NCI-H146 treated with DMSO at 0.1 percent for 48 hours (cell line): ENCODE data around the gene GLB1L2.
"Not testable (repeated sequence)": the region's sequence is repeated elsewhere in the genome, so short reads cannot be mapped to it uniquely, and the experiment has no call there.

Source experiments
- DNase-seq: peaks from one replicate; lab custom pipeline; 2025; ENCODE audit not compliant: unreplicated experiment; lab: John Stamatoyannopoulos, UW

The GLB1L2 gene, protein sequence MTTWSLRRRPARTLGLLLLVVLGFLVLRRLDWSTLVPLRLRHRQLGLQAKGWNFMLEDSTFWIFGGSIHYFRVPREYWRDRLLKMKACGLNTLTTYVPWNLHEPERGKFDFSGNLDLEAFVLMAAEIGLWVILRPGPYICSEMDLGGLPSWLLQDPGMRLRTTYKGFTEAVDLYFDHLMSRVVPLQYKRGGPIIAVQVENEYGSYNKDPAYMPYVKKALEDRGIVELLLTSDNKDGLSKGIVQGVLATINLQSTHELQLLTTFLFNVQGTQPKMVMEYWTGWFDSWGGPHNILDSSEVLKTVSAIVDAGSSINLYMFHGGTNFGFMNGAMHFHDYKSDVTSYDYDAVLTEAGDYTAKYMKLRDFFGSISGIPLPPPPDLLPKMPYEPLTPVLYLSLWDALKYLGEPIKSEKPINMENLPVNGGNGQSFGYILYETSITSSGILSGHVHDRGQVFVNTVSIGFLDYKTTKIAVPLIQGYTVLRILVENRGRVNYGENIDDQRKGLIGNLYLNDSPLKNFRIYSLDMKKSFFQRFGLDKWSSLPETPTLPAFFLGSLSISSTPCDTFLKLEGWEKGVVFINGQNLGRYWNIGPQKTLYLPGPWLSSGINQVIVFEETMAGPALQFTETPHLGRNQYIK

DNA sequence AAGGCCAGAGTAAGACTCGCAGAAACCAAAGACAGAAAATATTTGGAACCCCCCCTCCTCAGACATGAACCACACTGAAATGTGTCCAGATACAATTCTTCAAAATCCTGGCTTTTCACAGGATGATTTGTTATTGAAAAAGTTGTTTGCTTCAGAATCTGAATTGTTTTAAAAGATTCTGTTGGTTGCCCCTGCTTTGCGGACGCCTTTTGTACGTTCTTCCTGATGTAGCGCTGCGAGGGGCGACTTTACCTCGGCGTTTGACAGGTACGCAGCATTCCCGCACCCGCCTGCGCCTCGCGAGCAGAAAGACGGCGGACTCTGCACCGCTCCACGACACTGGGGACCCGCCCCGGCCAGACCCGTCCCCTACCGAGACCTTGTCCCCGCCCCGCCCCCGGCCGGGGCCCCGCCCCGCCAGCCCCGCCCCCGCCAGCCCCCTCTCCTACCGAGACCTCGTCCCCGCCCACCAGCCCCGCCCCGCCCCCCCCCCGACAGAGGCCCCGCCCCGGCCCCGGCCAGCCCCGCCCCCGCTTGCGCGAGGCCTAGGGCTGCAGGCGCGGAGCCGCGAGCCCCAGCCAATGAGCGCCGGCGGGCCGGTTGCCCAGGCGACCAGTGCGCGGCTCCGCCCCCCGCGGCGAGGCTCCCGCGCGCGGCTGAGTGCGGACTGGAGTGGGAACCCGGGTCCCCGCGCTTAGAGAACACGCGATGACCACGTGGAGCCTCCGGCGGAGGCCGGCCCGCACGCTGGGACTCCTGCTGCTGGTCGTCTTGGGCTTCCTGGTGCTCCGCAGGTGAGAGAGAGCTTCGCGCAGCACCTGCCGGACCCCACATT, at the start of gene GLB1L2:
GLB1L2 (plus strand) TSS at position 635 of the 835 bp plus-strand sequence; CDS start at position 709, 74 bp downstream.
- DNase-seq: peak; percentile 48

DNA sequence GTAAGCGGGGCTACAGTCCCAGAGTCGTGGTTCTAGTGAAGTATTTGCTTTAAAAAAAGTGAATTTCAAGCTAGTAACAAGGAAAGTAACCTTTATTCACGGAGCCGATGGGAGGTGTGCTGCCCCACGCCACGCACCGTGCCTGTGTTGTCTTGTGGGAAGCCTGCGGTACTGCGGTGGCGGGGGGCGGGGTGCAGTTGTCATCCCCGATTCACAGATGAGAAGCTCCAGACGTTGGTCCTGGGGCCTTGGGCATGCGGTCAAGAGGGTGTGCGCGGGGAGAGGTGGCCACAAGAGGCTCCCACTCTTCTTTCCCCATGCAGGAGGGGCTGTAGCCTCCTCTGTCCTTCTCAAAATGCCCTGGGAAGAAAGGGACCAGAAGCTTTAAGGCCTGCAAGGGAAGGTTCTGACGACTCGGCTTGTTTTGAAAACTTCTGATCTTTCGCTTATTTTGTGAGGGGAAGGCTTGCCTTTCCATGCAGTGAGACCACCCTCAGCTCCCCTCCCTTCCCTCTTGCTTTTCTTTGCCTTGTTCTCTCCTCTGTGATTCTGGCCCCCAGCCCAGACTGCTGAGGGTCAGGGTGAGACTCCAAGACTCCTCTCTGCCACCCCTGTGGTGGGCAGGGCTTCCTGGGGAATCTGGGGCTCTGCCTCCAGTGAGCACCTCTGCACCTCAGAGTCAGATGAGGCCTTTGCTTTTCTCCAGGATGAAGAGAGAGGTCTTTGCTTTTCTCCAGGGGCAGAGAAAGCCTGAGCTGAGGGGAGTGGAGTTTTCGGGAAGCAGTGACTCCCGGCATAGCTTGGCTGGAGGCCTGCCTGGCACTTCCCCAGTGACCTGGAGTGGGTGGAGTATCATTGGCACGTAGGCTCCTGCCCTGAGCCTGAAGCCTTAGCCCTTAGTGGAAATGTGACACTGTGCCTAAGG, 49.4 kb upstream of the GLB1L2 start:
- no peak for DNase-seq

DNA sequence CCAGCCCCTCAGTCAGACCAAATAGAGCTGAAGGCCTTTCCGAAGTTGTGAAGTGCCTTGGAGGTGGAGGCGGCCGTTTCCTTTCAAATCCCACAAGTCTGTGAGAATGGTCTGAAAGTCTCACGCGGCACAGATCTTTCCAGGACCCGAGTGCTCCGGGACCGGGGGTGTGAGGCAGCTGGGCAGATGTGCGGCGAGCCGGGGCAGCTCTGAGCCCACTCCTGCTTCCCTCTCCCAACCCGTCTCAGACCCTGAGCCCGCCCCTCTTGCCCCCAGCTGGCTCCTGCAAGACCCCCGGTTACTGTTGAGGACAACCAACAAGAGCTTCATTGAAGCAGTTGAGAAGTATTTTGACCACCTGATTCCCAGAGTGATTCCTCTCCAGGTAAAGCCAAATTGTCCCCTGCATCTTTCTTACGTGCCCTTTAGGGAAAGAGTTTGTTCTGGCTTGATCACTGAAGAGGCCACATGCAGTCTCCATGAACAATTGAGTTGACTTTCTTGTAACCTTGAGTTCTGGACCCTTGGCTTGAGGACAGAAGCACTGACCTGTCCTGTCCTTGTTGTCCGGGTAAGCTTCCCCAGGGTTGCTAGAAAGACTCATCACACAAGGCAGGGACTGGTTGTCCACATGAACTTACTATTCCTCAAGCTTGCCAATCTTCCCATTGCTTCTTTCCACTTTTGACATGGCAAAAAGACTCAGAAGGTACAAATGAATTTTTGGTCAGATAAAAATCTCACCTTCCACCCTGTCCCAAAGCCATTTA, 48.1 kb upstream of the GLB1L2 start:
- DNase-seq: no peak

DNA sequence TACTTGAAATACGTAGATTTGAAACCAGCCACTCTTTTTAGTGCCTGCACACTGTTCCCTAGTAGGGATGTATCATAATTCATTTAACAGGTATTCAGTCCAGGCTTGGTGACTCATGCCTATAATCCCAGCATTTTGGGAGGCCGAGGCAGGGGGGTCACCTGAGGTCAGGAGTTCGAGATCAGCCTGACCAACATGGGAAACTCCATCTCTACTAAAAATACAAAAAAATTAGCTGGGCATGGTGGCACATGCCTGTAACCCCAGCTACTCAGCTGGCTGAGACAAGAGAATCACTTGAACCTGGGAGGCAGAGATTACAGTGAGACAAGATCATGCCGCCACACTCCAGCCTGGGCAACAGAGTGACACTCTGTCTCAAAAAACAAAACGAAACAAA, 47.4 kb upstream of the GLB1L2 start:
- DNase-seq: not testable (repeated sequence)

DNA sequence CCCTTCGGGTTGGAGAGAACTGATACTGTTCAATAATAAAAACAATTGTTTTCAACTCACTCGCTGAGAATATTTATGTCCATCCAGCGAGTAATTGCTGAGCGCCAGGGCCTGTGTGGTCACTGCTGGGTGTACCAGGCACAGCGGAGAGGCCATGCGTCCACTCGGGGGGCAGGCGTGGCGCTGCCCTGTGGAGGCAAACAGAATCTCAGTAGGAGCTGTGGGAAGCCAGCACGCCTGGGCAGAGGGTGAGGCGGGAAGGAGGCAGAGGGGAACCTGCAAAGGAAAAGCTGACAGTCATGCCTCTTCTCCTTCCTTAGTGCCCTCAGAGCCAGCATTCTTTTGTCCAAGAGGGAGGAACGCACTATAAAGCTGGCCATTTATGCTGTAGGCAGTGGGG, 44.2 kb upstream of the GLB1L2 start:
- DNase-seq: no peak

DNA sequence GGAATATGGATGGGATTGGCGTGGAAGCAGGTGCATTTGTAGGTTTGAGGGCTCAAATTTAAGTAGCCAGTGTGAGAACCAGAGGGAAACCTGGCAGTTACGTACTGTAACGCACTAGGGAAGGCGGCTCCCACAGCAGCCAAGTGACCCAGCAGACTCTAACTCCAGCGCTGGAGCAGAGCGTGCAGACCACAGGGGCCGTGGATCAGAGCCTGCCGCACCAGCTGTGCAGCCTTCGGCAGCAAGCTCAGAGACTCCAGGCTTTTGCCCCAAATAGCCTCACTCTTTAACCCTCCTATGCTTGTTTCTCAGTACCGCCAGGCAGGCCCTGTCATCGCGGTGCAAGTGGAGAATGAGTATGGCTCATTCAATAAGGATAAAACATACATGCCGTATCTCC, 43.3 kb upstream of the GLB1L2 start:
- no peak for DNase-seq

DNA sequence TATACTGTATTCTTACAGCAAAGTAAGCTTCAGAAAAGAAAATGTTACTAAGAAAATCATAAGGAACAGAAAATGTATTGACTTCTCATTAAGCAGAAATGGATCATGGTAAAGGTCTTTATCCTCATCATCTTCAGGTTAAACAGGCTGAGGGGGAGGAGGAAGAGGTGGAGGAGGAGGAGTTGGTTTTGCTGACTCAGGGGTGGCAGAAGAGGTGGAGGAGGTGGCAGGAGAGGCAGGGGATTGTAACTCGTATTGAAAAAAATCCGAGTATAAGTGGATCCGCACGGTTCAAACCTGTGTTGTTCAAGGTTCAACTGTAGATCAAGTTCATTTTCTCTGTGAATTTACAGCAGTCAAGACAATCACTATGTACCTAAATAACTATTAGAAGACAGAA, 42.6 kb upstream of the GLB1L2 start:
- no peak for DNase-seq

DNA sequence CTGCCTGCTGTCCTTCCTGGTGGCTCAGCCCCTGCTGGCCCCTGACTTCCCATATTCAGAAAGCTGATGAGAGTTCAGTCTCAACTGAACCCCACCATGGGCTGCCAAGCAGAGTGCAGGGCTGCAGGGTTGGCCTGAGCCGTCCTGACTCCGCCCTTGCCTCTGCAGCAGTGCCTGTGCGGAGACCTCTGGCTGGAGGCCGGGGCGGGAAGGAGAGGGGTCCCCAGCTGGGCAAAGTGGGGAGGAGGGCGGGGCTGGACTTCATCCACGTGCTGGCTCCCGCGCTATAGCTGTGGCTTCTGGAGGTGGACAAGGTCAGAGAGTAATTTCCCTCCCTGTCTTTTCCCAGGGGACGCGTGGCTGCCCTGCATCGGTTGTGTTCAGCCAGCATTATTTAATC, 42.0 kb upstream of the GLB1L2 start:
- DNase-seq: no peak

DNA sequence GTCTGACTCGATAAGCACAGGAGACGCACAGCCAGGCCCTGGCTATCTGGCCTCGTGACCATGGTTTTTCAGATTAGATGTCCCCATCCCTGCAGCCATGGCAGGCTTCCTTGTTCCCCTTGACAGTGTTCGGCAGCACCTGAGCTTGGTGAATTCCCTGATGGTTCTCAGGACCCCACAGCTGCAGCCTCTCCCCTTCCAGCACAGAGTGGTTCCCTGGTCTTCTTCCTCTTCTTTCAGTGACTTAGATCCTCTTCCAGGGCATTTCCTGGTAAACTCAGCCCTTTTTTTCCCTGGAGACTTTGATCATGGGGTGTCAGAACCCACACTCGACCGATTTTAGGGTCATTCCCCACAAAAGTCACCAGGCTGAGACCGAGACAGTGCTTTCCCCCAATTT, 41.1 kb upstream of the GLB1L2 start:
- no peak for DNase-seq

DNA sequence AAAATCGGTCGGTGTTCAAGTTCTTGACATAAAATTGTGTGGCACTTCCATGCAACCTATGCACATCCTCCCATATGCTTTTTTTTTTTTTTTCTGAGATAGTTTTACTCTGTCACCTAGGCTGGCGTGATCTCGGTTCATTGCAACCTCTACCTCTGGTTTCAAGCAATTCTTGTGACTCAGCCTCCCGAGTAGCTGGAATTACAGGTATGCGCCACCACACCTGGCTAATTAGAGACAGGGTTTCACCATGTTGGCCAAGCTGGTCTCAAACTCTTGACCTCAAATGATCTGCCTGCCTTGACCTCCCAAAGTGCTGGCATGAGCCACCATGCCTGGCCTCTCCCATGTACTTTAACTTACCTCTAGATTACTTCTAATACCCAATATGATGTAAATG, 40.6 kb upstream of the GLB1L2 start:
- DNase-seq: no peak

DNA sequence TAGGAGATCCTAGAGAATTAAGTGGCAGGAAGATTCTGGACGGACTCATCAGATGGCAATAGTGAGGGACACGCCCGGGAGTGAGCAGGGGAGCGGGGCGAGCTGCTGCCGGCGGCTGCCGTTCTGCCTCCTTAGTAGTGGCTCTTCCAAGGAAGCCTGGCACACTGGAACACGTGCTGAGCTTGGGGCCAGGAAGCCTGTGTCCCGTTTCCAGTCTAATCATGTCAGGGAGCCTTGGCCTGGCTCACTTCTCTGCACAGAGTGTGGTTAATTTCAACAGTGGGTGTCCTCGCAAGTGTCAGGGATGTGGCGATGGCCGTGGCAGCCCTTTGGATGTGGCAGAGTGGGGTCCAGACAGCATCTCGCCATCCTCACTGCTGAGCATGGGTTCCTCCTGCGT, 39.1 kb upstream of the GLB1L2 start:
- no peak for DNase-seq

DNA sequence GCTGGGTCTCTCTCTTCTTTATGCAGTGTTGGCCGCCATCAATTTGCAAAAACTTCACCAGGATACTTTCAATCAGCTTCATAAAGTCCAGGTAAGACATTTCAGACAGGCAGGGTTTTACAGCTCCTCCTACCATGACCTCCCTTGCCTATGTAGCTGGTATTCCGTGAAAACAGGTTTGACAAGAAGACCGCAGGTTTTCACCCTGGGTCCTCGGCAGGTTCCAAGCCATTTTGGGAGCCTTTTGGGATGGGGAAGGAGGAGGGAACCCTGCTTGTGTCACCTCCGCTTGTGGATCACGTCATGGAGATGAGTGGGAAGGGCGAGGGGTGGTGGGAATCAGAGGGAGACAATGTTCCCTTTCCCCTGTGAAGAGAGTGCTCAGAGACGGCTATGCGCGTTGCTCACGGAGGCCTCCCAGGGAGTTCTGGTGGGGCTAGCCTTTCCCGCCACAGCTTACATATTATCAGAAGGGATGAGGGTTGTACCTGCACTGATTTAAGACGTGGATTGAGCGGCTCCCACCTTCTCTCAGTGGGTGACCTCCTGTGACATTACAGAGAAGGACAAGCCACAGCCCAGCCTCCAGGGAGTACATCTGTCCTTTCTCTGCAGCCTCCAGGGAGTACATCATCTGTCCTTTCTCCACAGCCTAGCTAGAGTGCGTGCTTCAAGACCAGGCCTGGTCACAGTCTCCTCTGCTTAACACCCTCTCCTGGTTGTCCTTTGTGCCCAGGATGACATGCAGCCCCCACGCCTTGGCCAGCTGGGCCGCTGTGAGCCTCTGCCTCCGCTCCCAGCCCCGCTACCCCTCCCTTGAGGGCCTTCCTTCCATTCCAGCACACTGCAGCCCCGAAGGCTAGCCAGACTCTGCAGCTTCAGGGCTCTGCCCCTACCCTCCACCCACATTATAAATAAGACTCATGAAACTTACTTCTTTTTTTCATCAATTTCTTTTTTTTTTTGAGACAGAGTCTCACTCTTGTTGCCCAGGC, 38.4 kb upstream of the GLB1L2 start:
- DNase-seq: no peak

DNA sequence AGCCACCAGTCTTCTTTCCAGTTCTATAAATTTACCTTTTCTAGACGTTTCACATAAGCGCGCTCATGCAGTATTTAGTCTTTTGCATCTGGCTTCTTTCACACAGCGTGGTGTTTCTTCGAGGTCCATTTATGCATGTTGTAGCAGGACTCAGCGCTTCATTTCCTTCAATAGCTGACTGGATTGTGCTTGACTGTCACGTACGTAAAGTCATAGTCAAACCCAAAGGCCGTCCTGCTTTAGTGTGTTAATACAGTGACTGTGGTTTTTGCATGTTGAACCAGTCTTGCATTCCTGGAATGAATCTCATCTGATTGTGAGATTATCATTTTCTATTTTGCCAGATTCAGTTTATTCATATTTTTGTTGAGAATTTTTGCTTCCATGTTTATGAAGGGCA, 37.1 kb upstream of the GLB1L2 start:
- no peak for DNase-seq

DNA sequence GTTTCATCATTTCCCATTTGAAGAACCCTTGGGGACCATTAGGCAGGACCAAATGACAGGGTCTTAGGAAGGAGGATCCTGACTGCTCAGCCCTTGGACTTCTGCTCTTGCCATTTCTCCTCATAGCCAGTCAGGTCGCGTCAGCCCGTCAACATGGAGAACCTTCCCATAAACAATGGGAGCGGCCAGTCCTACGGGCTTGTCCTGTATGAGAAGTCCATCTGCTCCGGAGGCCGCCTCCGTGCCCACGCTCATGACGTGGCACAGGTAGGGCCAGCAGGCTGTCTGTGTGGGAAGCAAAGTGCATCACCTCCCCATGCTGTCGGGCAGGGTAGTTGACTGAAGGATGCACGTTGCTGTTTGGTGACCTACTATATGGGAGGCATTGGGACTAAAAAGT, 19.6 kb upstream of the GLB1L2 start:
- no peak for DNase-seq

DNA sequence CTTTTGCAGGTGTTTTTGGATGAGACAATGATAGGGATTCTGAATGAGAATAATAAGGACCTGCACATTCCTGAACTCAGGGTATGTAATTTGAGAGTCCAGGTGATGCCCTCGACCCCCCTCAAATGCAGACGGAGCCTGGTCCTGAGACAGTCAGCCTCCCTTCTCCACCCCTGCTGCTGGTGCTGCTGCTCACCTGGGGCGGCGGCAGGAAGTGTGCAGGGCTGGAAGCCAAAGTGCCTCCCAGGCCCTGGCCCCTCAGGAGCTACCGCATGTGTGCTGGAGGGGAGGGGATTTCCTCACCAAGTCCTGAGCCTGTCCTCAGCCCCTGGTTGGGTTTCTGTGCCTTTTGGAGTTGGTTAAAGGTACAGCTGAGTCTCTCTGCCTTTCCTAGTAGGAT, 19.0 kb upstream of the GLB1L2 start:
- DNase-seq: no peak

DNA sequence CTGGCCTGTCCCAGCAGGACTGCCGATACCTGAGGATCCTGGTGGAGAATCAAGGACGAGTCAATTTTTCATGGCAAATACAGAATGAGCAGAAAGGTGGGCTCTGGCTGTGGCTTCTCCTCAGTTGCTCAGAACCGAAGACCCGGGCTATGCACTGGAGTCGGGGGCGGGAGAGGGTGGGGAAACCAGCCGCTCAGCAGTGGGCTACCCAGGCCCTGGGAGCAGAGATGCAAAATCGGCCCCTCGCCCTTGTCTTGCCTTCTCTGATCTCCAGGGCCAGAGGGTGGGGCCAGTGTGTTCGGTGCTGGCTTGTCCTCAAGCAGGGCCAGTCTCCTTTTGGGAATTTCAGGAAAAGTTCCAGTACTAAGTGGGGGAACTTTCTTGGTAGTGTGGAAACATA, 18.4 kb upstream of the GLB1L2 start:
- no peak for DNase-seq

DNA sequence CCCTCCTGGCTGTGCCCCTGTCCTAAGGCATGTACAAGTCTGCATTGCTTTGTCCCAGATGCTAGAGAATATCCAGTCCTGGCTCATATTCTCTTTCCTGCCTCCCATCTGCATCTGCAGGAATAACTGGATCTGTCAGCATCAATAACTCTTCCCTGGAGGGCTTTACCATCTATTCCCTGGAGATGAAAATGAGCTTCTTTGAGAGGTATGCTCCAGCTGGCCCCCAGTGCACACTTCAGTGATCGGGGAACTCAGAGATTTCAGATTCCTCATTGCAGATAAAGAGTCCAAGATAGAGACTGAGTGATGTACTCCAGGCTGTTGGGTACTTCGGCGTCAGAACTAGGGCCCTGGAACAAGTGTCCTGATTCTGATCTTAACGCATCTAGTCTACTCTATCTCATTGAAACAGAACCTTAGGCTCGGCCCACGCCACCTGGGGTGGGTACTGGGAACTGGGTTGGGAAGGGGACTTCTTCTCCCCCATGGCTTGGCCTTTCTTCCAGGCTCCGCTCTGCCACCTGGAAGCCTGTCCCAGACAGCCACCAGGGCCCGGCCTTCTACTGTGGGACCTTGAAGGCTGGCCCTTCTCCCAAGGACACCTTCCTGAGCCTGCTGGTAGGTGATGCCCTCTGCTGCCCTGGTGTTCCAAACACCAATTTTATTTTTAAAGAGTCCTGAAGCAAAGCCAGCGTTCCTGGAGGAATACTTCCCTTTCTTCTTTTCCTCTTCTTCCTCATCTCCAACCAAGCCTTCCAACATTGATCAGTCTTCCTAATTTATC, 17.8 kb upstream of the GLB1L2 start:
- DNase-seq: no peak

DNA sequence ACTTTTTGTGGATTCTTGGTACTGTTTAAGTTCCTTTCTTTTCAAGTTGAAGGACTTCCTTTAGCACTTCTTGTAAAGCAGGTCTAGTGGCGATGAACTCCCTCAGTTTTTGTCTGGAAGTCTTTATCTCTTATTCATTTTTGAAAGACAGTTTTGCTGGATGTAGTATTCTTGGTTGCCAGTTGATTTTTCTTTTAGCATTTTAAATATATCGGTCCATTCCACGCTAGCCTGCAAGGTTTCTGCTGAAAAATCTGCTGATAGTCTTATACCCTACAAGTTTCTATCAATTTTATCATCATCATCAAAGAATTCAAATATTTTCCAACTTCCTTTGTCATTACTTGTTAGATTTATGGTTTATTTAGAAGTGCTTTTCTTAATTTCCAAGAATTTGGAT, 14.7 kb upstream of the GLB1L2 start:
- DNase-seq: no peak
